Calu3 (cell line): ENCODE data around the gene NDUFA5. TPM values are rescaled to one million over a fixed set of nuclear protein-coding genes. Genes with fewer than 3 reads are reported as not detected.
"Not testable (repeated sequence)": the region's sequence is repeated elsewhere in the genome, so short reads cannot be mapped to it uniquely, and the experiment has no call there.

Source experiments
- BruUV-seq: library from RNA; stranded (reverse); fragments of 400-500 nt; replicated peaks from 2 replicates; lab custom pipeline; 2021; lab: Mats Ljungman, UMichigan
- CTCF ChIA-PET: fragments of 300-600 bp; sonication (Branson Sonifier 250); formaldehyde crosslinking; loops from one replicate; lab custom pipeline; 2022; ENCODE audit warnings: antibody characterized with exemption; lab: Charles Lee
- DNase-seq: peaks from one replicate; pipeline ENCODE4 v3.0.0; 2022
- H3K27ac Mint-ChIP-seq: one replicate; pipeline ENCODE4 v1.8.0; 2022; ENCODE audit warnings: mixed read lengths; ENCODE audit not compliant: unreplicated experiment
- H3K27me3 Mint-ChIP-seq: one replicate; pipeline ENCODE4 v1.8.0; 2022; ENCODE audit warnings: mixed read lengths; ENCODE audit not compliant: unreplicated experiment
- H3K36me3 Mint-ChIP-seq: one replicate; pipeline ENCODE4 v1.8.0; 2022; ENCODE audit warnings: mild to moderate bottlenecking, moderate library complexity, mixed read lengths; ENCODE audit not compliant: insufficient read depth, unreplicated experiment
- H3K4me1 Mint-ChIP-seq: one replicate; pipeline ENCODE4 v1.8.0; 2022; ENCODE audit warnings: mild to moderate bottlenecking, low read depth, mixed read lengths; ENCODE audit not compliant: unreplicated experiment
- H3K4me3 Mint-ChIP-seq: one replicate; pipeline ENCODE4 v1.8.0; 2022; ENCODE audit warnings: mild to moderate bottlenecking, low read depth, moderate library complexity, mixed read lengths; ENCODE audit not compliant: unreplicated experiment
- H3K9me3 Mint-ChIP-seq: one replicate; pipeline ENCODE4 v1.8.0; 2022; ENCODE audit warnings: low read depth, mixed read lengths; ENCODE audit not compliant: unreplicated experiment
- intact Hi-C: fragments of 100-400 bp; cut with micrococcal nuclease; formaldehyde crosslinking; loops from one replicate; pipeline ENCODE4 v1.10.0; 2022; ENCODE audit not compliant: unreplicated experiment
- total RNA-seq: library from RNA; stranded (reverse); gene quantifications from 2 replicates; pipeline ENCODE4 v1.2.3, GENCODE V29; 2022
- TF ChIP-seq, protein P1 (sequence below): fragments of 200-600 bp; IDR thresholded peaks from one replicate; pipeline ENCODE4 v1.8.0; 2022; ENCODE audit warnings: antibody characterized with exemption; ENCODE audit not compliant: unreplicated experiment

NDUFA5 gene
- total RNA-seq, 1 experiment from 2014 or later = 75.1 TPM

DNA sequence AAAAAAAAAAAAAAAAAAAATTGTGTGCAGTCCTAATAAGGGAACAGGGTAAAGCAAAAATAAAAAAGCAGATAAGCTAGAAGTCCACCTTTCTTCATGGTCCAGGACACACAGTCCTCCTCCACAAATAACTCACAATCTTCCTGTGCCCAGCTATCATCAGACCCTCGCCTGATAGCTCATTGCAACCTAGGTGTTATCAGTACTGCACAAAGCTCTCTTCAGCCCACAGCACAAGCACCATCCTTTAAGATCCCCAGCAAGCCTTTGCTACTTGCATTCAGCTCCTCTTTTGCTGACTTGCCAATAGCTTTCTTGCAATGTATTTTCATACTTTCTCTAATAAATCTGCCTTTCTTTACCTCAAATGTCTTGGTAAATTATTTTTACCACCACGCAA lies 5.0 kb downstream of the NDUFA5 start:
- H3K27ac Mint-ChIP-seq = no peak overlapping the region
- no peaks in the 10 kb centered on the region for H3K9me3 Mint-ChIP-seq
- CTCF ChIA-PET = interaction anchor here (0.7 kb wide), 1 partner anchor 85 kb away, joined by 3 read pairs; no protein-coding TSS in a partner anchor
- peaks cover 16% of the 10 kb centered on the region for H3K36me3 Mint-ChIP-seq
- DNase-seq = no peak
- no peaks in the 10 kb centered on the region for H3K27me3 Mint-ChIP-seq
- intact Hi-C loops = no loop called here
- no TSS peak for BruUV-seq
- H3K4me1 Mint-ChIP-seq = no peaks in the 10 kb centered on the region
- TF ChIP-seq, protein P1, sequence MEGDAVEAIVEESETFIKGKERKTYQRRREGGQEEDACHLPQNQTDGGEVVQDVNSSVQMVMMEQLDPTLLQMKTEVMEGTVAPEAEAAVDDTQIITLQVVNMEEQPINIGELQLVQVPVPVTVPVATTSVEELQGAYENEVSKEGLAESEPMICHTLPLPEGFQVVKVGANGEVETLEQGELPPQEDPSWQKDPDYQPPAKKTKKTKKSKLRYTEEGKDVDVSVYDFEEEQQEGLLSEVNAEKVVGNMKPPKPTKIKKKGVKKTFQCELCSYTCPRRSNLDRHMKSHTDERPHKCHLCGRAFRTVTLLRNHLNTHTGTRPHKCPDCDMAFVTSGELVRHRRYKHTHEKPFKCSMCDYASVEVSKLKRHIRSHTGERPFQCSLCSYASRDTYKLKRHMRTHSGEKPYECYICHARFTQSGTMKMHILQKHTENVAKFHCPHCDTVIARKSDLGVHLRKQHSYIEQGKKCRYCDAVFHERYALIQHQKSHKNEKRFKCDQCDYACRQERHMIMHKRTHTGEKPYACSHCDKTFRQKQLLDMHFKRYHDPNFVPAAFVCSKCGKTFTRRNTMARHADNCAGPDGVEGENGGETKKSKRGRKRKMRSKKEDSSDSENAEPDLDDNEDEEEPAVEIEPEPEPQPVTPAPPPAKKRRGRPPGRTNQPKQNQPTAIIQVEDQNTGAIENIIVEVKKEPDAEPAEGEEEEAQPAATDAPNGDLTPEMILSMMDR = no peak
- no peak overlapping the region for H3K4me3 Mint-ChIP-seq

DNA sequence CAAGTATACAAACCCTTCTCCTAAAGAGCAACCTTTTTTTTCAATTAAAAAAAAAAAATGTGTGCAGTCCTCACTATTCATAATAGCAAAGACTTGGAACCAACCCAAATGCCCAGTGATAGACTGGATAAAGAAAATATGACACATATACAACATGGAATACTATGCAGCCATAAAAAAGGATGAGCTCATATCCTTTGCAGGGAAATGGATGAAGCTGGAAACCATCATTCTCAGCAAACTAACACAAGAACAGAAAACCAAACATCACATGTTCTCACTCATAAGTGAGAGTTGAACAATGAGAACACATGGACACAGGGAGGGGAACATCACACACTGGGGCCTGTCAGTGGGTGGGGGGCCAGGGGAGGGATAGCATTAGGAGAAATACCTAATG lies 5.5 kb downstream of the NDUFA5 start:
- intact Hi-C loops, H3K9me3 Mint-ChIP-seq, H3K27ac Mint-ChIP-seq, DNase-seq, H3K4me1 Mint-ChIP-seq, CTCF ChIA-PET, BruUV-seq, H3K27me3 Mint-ChIP-seq, H3K4me3 Mint-ChIP-seq: not testable (repeated sequence)
- peaks cover 16% of the 10 kb centered on the region for H3K36me3 Mint-ChIP-seq

DNA sequence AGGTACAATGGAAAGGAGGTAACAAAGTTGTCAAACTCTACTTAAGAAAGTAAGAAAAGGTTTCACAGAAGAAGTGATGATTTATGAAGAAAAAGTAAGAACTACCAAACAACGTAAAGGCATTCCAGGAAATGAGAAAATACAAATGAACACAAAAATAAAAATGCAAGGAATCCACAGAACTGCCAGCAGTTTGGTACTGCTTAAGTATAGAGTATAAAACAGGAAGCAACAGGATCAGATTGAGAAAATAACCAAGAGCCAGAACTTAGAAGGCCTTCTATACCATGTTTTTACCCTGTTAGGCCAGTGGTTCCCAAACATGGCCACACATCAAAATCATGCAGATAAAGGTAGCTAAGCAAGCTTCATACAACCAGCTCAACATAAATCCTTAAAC lies 9.2 kb downstream of the NDUFA5 start:
- Mint-ChIP-seq H3K36me3 (peaks cover 12% of the 10 kb centered on the region), H3K4me3 (no peak overlapping the region), H3K9me3 (no peaks in the 10 kb centered on the region), H3K4me1 (no peaks in the 10 kb centered on the region), H3K27ac (no peak overlapping the region), H3K27me3 (no peaks in the 10 kb centered on the region)
- DNase-seq = no peak
- intact Hi-C loops = no loop called here
- CTCF ChIA-PET = no interaction called here
- TF ChIP-seq, protein P1 = no peak
- no TSS peak for BruUV-seq

DNA sequence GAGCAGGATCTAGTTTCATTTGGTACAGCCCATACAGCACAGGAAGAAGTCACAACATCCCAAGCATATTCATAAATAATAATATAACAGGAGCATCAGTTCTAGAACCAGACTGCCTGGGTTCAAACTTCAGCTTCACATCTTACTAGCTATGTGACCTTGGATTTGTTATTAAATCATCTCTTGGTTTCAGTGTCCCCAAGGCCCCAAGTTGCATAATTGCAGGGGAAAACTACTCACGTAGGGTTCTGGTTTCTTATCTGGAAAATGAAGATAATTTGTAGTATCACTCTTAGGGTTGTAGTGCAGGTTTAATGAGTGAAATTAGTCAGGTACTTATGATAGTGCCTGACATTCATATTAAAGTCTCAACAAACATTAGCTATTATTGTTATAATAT lies 17.7 kb downstream of the NDUFA5 start:
- TF ChIP-seq, protein P1 = no peak
- intact Hi-C loops = no loop called here

DNA sequence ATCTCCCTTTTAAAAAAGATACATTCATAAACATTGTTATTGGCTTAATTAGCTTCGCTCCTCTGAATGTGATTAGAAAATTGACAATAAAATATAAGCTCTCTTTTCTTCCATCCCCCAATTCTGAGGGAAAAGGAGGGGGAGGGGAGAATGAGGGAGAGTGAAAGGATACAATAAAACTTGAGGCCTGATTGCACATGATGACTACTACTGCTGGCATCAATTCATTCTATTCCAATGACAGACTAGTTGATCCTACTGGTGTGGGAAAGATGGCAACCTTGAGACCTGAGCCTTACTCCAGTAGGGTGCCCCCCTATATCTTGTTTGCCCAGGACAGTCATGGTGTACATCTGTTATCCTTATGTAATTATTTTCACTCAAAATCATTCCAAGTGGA lies 18.7 kb downstream of the NDUFA5 start:
- H3K9me3 Mint-ChIP-seq = no peaks in the 10 kb centered on the region
- CTCF ChIA-PET = no interaction called here
- no peak for DNase-seq
- no peak overlapping the region for H3K4me3 Mint-ChIP-seq
- H3K36me3 Mint-ChIP-seq = peaks cover 15% of the 10 kb centered on the region
- peaks cover 5% of the 10 kb centered on the region for H3K27me3 Mint-ChIP-seq
- TF ChIP-seq, protein P1 = no peak
- no TSS peak for BruUV-seq
- no peak overlapping the region for H3K27ac Mint-ChIP-seq
- intact Hi-C loops = no loop called here
- peaks cover 8% of the 10 kb centered on the region for H3K4me1 Mint-ChIP-seq

More for the DNA sequence above, 17.7 kb downstream of the NDUFA5 start:
- H3K4me1 Mint-ChIP-seq = peaks cover 8% of the 10 kb centered on the region
- H3K9me3 Mint-ChIP-seq = no peaks in the 10 kb centered on the region
- H3K4me3 Mint-ChIP-seq = no peak overlapping the region
- BruUV-seq = no TSS peak
- no peak overlapping the region for H3K27ac Mint-ChIP-seq
- DNase-seq = no peak
- H3K36me3 Mint-ChIP-seq = peaks cover 5% of the 10 kb centered on the region
- H3K27me3 Mint-ChIP-seq = no peaks in the 10 kb centered on the region
- CTCF ChIA-PET = no interaction called here
